GM23338 (cell line): ENCODE results near the gene RAP1A.

Experiments
- EZH2 ChIP-seq: fragments of 200-600 bp; sonication (generic); IDR thresholded peaks from one replicate; pipeline ENCODE4 v1.8.0; 2017; ENCODE audit warnings: antibody characterized with exemption, mild to moderate bottlenecking, low read depth; ENCODE audit not compliant: unreplicated experiment
- JUNB ChIP-seq: IDR thresholded peaks from one replicate; pipeline ENCODE4 v1.6.1; 2016; ENCODE audit warnings: antibody characterized with exemption; ENCODE audit not compliant: unreplicated experiment
- POLR2AphosphoS5 ChIP-seq: IDR thresholded peaks from 2 replicates; pipeline ENCODE4 v1.6.1; 2016; ENCODE audit warnings: antibody characterized with exemption, low read depth
- REST ChIP-seq: IDR thresholded peaks from one replicate; pipeline ENCODE4 v1.6.1; 2018; ENCODE audit warnings: antibody characterized with exemption; ENCODE audit not compliant: unreplicated experiment
- ZNF114 ChIP-seq: fragments of 250-450 bp; sonication (Bioruptor Pico); IDR thresholded peaks from 2 replicates; pipeline ENCODE4 v1.5.0; 2020; ENCODE audit warnings: mild to moderate bottlenecking, moderate library complexity
- TF ChIP-seq, protein P1 (sequence below), 2 experiments: fragments of 200-600 bp in 1 of 2; sonication (generic) in 1 of 2; conservative IDR thresholded peaks; 2 replicates each; pipeline versions ENCODE4 v1.5.1 to v1.6.1; 2016 to 2017; ENCODE audit warnings: antibody characterized with exemption in 2 of 2, low read depth in 2 of 2, mild to moderate bottlenecking in 2 of 2, moderate library complexity in 1 of 2

- TF ChIP-seq, protein P1, sequence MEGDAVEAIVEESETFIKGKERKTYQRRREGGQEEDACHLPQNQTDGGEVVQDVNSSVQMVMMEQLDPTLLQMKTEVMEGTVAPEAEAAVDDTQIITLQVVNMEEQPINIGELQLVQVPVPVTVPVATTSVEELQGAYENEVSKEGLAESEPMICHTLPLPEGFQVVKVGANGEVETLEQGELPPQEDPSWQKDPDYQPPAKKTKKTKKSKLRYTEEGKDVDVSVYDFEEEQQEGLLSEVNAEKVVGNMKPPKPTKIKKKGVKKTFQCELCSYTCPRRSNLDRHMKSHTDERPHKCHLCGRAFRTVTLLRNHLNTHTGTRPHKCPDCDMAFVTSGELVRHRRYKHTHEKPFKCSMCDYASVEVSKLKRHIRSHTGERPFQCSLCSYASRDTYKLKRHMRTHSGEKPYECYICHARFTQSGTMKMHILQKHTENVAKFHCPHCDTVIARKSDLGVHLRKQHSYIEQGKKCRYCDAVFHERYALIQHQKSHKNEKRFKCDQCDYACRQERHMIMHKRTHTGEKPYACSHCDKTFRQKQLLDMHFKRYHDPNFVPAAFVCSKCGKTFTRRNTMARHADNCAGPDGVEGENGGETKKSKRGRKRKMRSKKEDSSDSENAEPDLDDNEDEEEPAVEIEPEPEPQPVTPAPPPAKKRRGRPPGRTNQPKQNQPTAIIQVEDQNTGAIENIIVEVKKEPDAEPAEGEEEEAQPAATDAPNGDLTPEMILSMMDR (conservative IDR thresholded peaks at IDR 0.05; ENCODE audit: low read depth in 2 of 2): no peak
- no peak for TF ChIP-seq REST
- TF ChIP-seq POLR2AphosphoS5: no peak
- no peak for TF ChIP-seq EZH2
- TF ChIP-seq ZNF114 (CRISPR knock-in tag): no peak
- TF ChIP-seq JUNB: no peak
Observed at GRCh38 chr1:111745675-111746613, 126.4 kb downstream of the RAP1A start.
